K562 (cell line): ENCODE results near the gene SORCS1. TPM values are rescaled to one million over a fixed set of nuclear protein-coding genes. Genes with fewer than 3 reads are reported as not detected.

Experiments
- ATAC-seq: fragments of 200-7000 bp; cut with Tn5 transposase; 3 replicates; pipeline ENCODE4 v1.9.1; 2020; ENCODE audit warnings: moderate library complexity
- BruUV-seq: library from RNA; stranded (reverse); fragments of 400-500 nt; replicated peaks from 2 replicates; lab custom pipeline; 2021; lab: Mats Ljungman, UMichigan
- CTCF ChIA-PET: fragments of 300-600 bp; formaldehyde crosslinking; extraction: SDS; loops from one replicate; lab custom pipeline; 2021; ENCODE audit warnings: low intra/inter-chr PET ratio; lab: Yijun Ruan, JAX
- POLR2A ChIA-PET: fragments of 300-600, 350-650 bp; sonication (Branson Sonifier 250); formaldehyde crosslinking; extraction: SDS; loops from one replicate; lab custom pipeline; 2021; ENCODE audit warnings: antibody characterized with exemption, inconsistent platforms; lab: Yijun Ruan, JAX
- DNase-seq, 4 experiments: peaks; one replicate each; pipeline versions ENCODE4 v3.0.0 to v3.0.0-alpha.2; 2011 to 2018; ENCODE audit warnings: low spot score in 3 of 4, mixed read lengths in 3 of 4; ENCODE audit errors: extremely low read depth in 1 of 4
- FAIRE-seq: peaks from 2 replicates; lab custom pipeline; 2011; peaks lifted over from hg19 to GRCh38; lab: Jason Lieb, UNC
- H2AFZ ChIP-seq: 2 replicates; pipeline ENCODE4 v1.6.0; 2011; ENCODE audit warnings: low read depth, low read length, control low read depth, inconsistent platforms
- H3K27ac ChIP-seq: fragments of 200-600 bp; 3 replicates; pipeline ENCODE4 v1.8.0; 2011; ENCODE audit warnings: low read depth, mild to moderate bottlenecking, control low read depth, inconsistent platforms, low read length, moderate library complexity, mixed read lengths; ENCODE audit errors: extremely low read depth
- H3K27me3 ChIP-seq, 2 experiments: fragments of 300-600 bp in 1 of 2; 2 replicates in 1 of 2; 3 replicates in 1 of 2; pipeline versions ENCODE4 v1.6.0 to v1.8.0; 2011; ENCODE audit warnings: inconsistent platforms in 2 of 2, low read length in 2 of 2, mild to moderate bottlenecking in 1 of 2, mixed read lengths in 1 of 2, moderate library complexity in 1 of 2; ENCODE audit not compliant: control insufficient read depth in 2 of 2, insufficient read depth in 2 of 2
- H3K36me3 ChIP-seq: fragments of 300-600 bp; 3 replicates; pipeline ENCODE4 v1.8.0; 2011; ENCODE audit warnings: mild to moderate bottlenecking, low read length, inconsistent platforms; ENCODE audit not compliant: control insufficient read depth, insufficient read depth
- H3K4me1 ChIP-seq, 2 experiments: fragments of 200-600 bp in 1 of 2; replicated peaks in 1 of 2; 2 replicates in 1 of 2; 3 replicates in 1 of 2; pipeline versions ENCODE4 v1.5.1 to v1.8.0; 2011; ENCODE audit warnings: inconsistent platforms in 2 of 2, low read length in 2 of 2, mild to moderate bottlenecking in 1 of 2, mixed read lengths in 1 of 2, moderate library complexity in 1 of 2; ENCODE audit not compliant: control insufficient read depth in 2 of 2, insufficient read depth in 2 of 2
- H3K4me2 ChIP-seq: 2 replicates; pipeline ENCODE4 v1.6.1; 2011; ENCODE audit warnings: low read length, control low read depth, inconsistent platforms, mixed read lengths; ENCODE audit not compliant: insufficient read depth
- H3K4me3 ChIP-seq: fragments of 200-600 bp; sonication (generic), shearing (Covaris generic); 2 replicates; pipeline ENCODE4 v1.5.1; 2016; ENCODE audit warnings: control low read depth, inconsistent platforms
- H3K79me2 ChIP-seq: fragments of 200-600 bp; 3 replicates; pipeline ENCODE4 v1.8.0; 2011; ENCODE audit warnings: low read length, inconsistent platforms; ENCODE audit not compliant: control insufficient read depth, insufficient read depth
- H3K9ac ChIP-seq, 2 experiments: 2 replicates each; pipeline versions ENCODE4 v1.6.0 to v1.6.1; 2011; ENCODE audit warnings: low read depth in 2 of 2, low read length in 2 of 2, control low read depth in 1 of 2, inconsistent platforms in 1 of 2, mild to moderate bottlenecking in 1 of 2, mixed read lengths in 1 of 2; ENCODE audit not compliant: insufficient read depth in 1 of 2
- H3K9me1 ChIP-seq: one replicate; pipeline ENCODE4 v1.6.0; 2011; ENCODE audit warnings: inconsistent platforms, mild to moderate bottlenecking, low read length, moderate library complexity; ENCODE audit not compliant: control insufficient read depth, insufficient read depth
- H3K9me3 ChIP-seq: replicated peaks from 2 replicates; pipeline ENCODE4 v1.5.1; 2011; ENCODE audit warnings: low read depth, low read length, inconsistent platforms; ENCODE audit not compliant: control insufficient read depth, insufficient read depth
- H4K20me1 ChIP-seq: replicated peaks from 2 replicates; pipeline ENCODE4 v1.6.1; 2011; ENCODE audit warnings: low read length, inconsistent platforms, mixed read lengths; ENCODE audit not compliant: control insufficient read depth, insufficient read depth
- BACH1 ChIP-seq: fragments of 200-800 bp; sonication (Bioruptor generic); IDR thresholded peaks from 2 replicates; pipeline ENCODE4 v1.6.1; 2016; ENCODE audit warnings: missing genetic modification characterization, missing compliant biosample characterization
- MAFF ChIP-seq: IDR thresholded peaks from 2 replicates; pipeline ENCODE4 v1.6.1; 2012; ENCODE audit warnings: low read length, improper control_type of control experiment
- SMAD2 ChIP-seq: fragments of 150-350 bp; IDR thresholded peaks from 2 replicates; pipeline ENCODE4 v1.6.1; 2014; ENCODE audit warnings: low read depth, mild to moderate bottlenecking, low read length
- USF1 ChIP-seq: sonication (generic); formaldehyde crosslinking; IDR thresholded peaks from 2 replicates; pipeline ENCODE4 v1.9.0; 2022; ENCODE audit warnings: mild to moderate bottlenecking, missing genetic modification reagents
- ZBTB34 ChIP-seq: fragments of 250-450 bp; sonication (Bioruptor Pico); IDR thresholded peaks from 2 replicates; pipeline ENCODE4 v1.8.0; 2021; ENCODE audit warnings: mild to moderate bottlenecking, moderate library complexity
- ZEB2 ChIP-seq: fragments of 450-650 bp; IDR thresholded peaks from 2 replicates; pipeline ENCODE4 v1.6.1; 2016
- ZNF134 ChIP-seq: fragments of 250-450 bp; sonication (Bioruptor Pico); conservative IDR thresholded peaks from 2 replicates; pipeline ENCODE4 v1.4.0; 2020
- WGBS: fragments of 100-300 bp; shearing (Covaris generic); methylation state at CpG from one replicate; pipeline ENCODE4 v1.1.6; 2016; ENCODE audit warnings: low coverage, mixed read lengths; ENCODE audit not compliant: insufficient coverage; ENCODE audit errors: missing lambda C conversion rate; 5-methylcytosine and 5-hydroxymethylcytosine counted together
- in situ Hi-C: fragments of 300-500 bp; cut with MboI; formaldehyde crosslinking; loops from 4 replicates; pipeline ENCODE4 v1.15.0; 2018; ENCODE audit warnings: inconsistent platforms, mixed read lengths
- intact Hi-C: fragments of 100-400 bp; cut with micrococcal nuclease; formaldehyde crosslinking; loops from 2 replicates; pipeline ENCODE4 v1.14.2; 2022
- polyA plus RNA-seq, 8 experiments: library from polyadenylated mRNA; depleted of rRNA in 4 of 8; stranded (reverse) in 5 of 8; unstranded in 3 of 8; fragments of >200 nt; fragmentation: Nextera tagmentation in 2 of 8; fragmentation: Illumina TruSeq in 1 of 8; extraction: Ambion mirVana in 2 of 8; extraction: Trizol in 1 of 8; gene quantifications; 2 replicates each; pipeline versions ENCODE4 v1.2.1 to v1.2.3, GENCODE V29; 2011 to 2014; ENCODE audit warnings: inconsistent platforms in 1 of 8, missing spikeins in 1 of 8
- total RNA-seq, 7 experiments: library from RNA; depleted of rRNA in 6 of 7; stranded (reverse); fragments of >200 nt in 6 of 7; fragmentation: Illumina TruSeq in 2 of 7; extraction: Trizol in 2 of 7; gene quantifications; 2 replicates each; pipeline versions ENCODE4 v1.2.1 to v1.2.3, GENCODE V29; 2011 to 2021; ENCODE audit warnings: low replicate concordance in 1 of 7
- TF ChIP-seq, protein P1 (sequence below): fragments of 250-450 bp; sonication (Bioruptor Pico); IDR thresholded peaks from 2 replicates; pipeline ENCODE4 v1.4.0; 2020

The SORCS1 gene
- total and polyA plus RNA-seq, 9 of the 15 experiments (the other 6 are each of a cell fraction or from before 2014, with no cell fraction given), result 1.5 to 3.9 (median 2.7) TPM

- no peaks in the 10 kb centered on the region for H3K9me3 ChIP-seq
- ChIA-PET CTCF (no interaction called here), POLR2A (no interaction called here)
- H3K4me2 ChIP-seq, result no peak overlapping the region
- H3K27ac ChIP-seq, result no peak overlapping the region
- H2AFZ ChIP-seq, result no peak overlapping the region
- intact Hi-C loops, result no loop called here
- 65% methylated on average over 2 of the region's 2 CpGs for WGBS
- ATAC-seq (no peak), FAIRE-seq (peak; percentile 68), DNase-seq (no peak)
- BruUV-seq, result no TSS peak
- no peaks in the 10 kb centered on the region for H3K9me1 ChIP-seq
- no peaks in the 10 kb centered on the region for H3K79me2 ChIP-seq
- no peaks in the 10 kb centered on the region for H4K20me1 ChIP-seq
- TF ChIP-seq, protein P1, sequence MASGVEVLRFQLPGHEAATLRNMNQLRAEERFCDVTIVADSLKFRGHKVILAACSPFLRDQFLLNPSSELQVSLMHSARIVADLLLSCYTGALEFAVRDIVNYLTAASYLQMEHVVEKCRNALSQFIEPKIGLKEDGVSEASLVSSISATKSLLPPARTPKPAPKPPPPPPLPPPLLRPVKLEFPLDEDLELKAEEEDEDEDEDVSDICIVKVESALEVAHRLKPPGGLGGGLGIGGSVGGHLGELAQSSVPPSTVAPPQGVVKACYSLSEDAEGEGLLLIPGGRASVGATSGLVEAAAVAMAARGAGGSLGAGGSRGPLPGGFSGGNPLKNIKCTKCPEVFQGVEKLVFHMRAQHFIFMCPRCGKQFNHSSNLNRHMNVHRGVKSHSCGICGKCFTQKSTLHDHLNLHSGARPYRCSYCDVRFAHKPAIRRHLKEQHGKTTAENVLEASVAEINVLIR, result no peak
- TF ChIP-seq USF1, result no peak
- no peak for TF ChIP-seq ZBTB34 (CRISPR knock-in tag)
- TF ChIP-seq BACH1 (tag), result no peak
- no peak for TF ChIP-seq ZNF134
- TF ChIP-seq ZEB2, result no peak
- TF ChIP-seq SMAD2, result no peak
- no peak for TF ChIP-seq MAFF
- peaks cover 0 to 27% of the 10 kb centered on the region in 2 experiments; a peak in 4 of 5 replicates for H3K4me1 ChIP-seq
- H3K27me3 ChIP-seq, result no peaks in the 10 kb centered on the region
- H3K9ac ChIP-seq, result no peak overlapping the region
- no peak overlapping the region for H3K4me3 ChIP-seq
- in situ Hi-C loops, result no loop called here
- H3K36me3 ChIP-seq, result no peaks in the 10 kb centered on the region
These were observed 106.2 kb downstream of the SORCS1 start for GRCh38 chr10:107058331-107058730.
